Neural progenitor cell (in vitro differentiated cells): ENCODE data around the gene HHAT. TPM values are rescaled to one million over a fixed set of nuclear protein-coding genes. Genes with fewer than 3 reads are reported as not detected.

Source experiments
- DNase-seq: peaks from one replicate; pipeline ENCODE4 v3.0.0-alpha.2; 2016; ENCODE audit warnings: low spot score
- H2AFZ ChIP-seq: fragments of 200-600 bp; sonication (generic); replicated peaks from 2 replicates; pipeline ENCODE4 v1.6.1; 2016; ENCODE audit warnings: antibody characterized with exemption
- H3F3A ChIP-seq: fragments of 200-600 bp; sonication (generic); 2 replicates; pipeline ENCODE4 v1.6.1; 2016; ENCODE audit warnings: antibody characterized with exemption, low read depth
- H3K27ac ChIP-seq: fragments of 200-600 bp; sonication (generic); 2 replicates; pipeline ENCODE4 v1.5.1; 2016; ENCODE audit warnings: mild to moderate bottlenecking
- H3K27me3 ChIP-seq: fragments of 200-600 bp; sonication (generic); 2 replicates; pipeline ENCODE4 v1.6.1; 2016; ENCODE audit warnings: mild to moderate bottlenecking, moderate library complexity
- H3K36me3 ChIP-seq: fragments of 200-600 bp; sonication (generic); 2 replicates; pipeline ENCODE4 v1.5.1; 2016
- H3K4me1 ChIP-seq: fragments of 200-600 bp; sonication (generic); 2 replicates; pipeline ENCODE4 v1.6.1; 2016; ENCODE audit warnings: mixed run types
- H3K4me2 ChIP-seq: fragments of 200-600 bp; sonication (generic); 2 replicates; pipeline ENCODE4 v1.6.1; 2016
- H3K4me3 ChIP-seq: fragments of 200-600 bp; sonication (generic); 2 replicates; pipeline ENCODE4 v1.5.1; 2016
- H3K79me2 ChIP-seq: fragments of 200-600 bp; sonication (generic); 2 replicates; pipeline ENCODE4 v1.6.1; 2016; ENCODE audit warnings: low read depth
- H3K9ac ChIP-seq: fragments of 200-600 bp; sonication (generic); 2 replicates; pipeline ENCODE4 v1.6.1; 2016
- H3K9me3 ChIP-seq: fragments of 200-600 bp; sonication (generic); 2 replicates; pipeline ENCODE4 v1.5.1; 2016; ENCODE audit warnings: low read depth
- H4K20me1 ChIP-seq: fragments of 200-600 bp; sonication (generic); 2 replicates; pipeline ENCODE4 v1.6.1; 2016; ENCODE audit warnings: low read depth
- H3K27ac Mint-ChIP-seq: 3 replicates; pipeline ENCODE4 v1.8.0; 2021; ENCODE audit warnings: mixed read lengths
- H3K27me3 Mint-ChIP-seq: 2 replicates; pipeline ENCODE4 v1.8.0; 2022; ENCODE audit warnings: low read depth, mild to moderate bottlenecking, inconsistent platforms, moderate library complexity, mixed read lengths; ENCODE audit not compliant: insufficient read depth
- H3K36me3 Mint-ChIP-seq: 3 replicates; pipeline ENCODE4 v1.8.0; 2021; ENCODE audit warnings: mixed read lengths
- H3K4me1 Mint-ChIP-seq: 3 replicates; pipeline ENCODE4 v1.8.0; 2021; ENCODE audit warnings: mixed read lengths
- H3K4me3 Mint-ChIP-seq: 3 replicates; pipeline ENCODE4 v1.8.0; 2021; ENCODE audit warnings: mild to moderate bottlenecking, moderate library complexity, mixed read lengths
- H3K9me3 Mint-ChIP-seq: 3 replicates; pipeline ENCODE4 v1.8.0; 2020; ENCODE audit warnings: mixed read lengths
- EZH2 ChIP-seq: fragments of 200-600 bp; sonication (generic); IDR thresholded peaks from 2 replicates; pipeline ENCODE4 v1.6.1; 2017; ENCODE audit warnings: antibody characterized with exemption, mild to moderate bottlenecking, moderate library complexity
- EZH2phosphoT487 ChIP-seq: fragments of 200-600 bp; sonication (generic); IDR thresholded peaks from 2 replicates; pipeline ENCODE4 v1.6.1; 2017; ENCODE audit warnings: antibody characterized with exemption
- total RNA-seq: library from RNA; depleted of rRNA; stranded (reverse); fragments of >200 nt; gene quantifications from 2 replicates; pipeline ENCODE4 v1.2.3, GENCODE V29; 2015; ENCODE audit warnings: low replicate concordance
- TF ChIP-seq, protein P1 (sequence below): fragments of 200-600 bp; sonication (generic); IDR thresholded peaks from 2 replicates; pipeline ENCODE4 v1.5.1; 2017; ENCODE audit warnings: antibody characterized with exemption, mild to moderate bottlenecking

The HHAT gene
- total RNA-seq, 1 donor from 2014 or later, result 10.3 TPM

DNA sequence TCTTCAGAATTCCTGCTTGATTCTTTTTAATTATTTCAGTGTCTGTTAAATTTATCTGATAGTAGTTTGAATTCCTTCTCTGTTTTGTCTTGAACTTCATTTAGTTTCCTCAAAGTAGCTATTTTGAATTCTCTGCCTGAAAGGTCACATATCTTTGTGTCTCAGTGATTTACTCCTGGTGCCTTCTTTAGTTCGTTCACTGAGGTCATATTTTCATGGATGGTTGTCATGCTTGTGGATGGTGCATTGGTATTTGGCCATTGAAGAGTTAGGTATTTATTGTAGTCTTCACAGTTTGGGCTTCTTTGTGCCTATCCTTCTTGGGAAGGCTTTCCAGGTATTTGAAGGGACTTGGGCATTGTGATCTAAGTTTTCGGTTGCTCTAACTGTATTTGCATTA is 267.9 kb downstream of the HHAT start:
- no peaks in the 10 kb centered on the region for H3K27me3 ChIP-seq
- Mint-ChIP-seq H3K27ac (no peak overlapping the region), H3K4me1 (peaks cover 16% of the 10 kb centered on the region), H3K36me3 (no peaks in the 10 kb centered on the region), H3K9me3 (no peaks in the 10 kb centered on the region), H3K27me3 (peaks cover 2% of the 10 kb centered on the region), H3K4me3 (no peak overlapping the region)
- TF ChIP-seq EZH2phosphoT487 (no peak), EZH2 (no peak)
- TF ChIP-seq, protein P1, sequence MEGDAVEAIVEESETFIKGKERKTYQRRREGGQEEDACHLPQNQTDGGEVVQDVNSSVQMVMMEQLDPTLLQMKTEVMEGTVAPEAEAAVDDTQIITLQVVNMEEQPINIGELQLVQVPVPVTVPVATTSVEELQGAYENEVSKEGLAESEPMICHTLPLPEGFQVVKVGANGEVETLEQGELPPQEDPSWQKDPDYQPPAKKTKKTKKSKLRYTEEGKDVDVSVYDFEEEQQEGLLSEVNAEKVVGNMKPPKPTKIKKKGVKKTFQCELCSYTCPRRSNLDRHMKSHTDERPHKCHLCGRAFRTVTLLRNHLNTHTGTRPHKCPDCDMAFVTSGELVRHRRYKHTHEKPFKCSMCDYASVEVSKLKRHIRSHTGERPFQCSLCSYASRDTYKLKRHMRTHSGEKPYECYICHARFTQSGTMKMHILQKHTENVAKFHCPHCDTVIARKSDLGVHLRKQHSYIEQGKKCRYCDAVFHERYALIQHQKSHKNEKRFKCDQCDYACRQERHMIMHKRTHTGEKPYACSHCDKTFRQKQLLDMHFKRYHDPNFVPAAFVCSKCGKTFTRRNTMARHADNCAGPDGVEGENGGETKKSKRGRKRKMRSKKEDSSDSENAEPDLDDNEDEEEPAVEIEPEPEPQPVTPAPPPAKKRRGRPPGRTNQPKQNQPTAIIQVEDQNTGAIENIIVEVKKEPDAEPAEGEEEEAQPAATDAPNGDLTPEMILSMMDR, result no peak
- peaks cover 14% of the 10 kb centered on the region for H3K4me1 ChIP-seq
- no peak overlapping the region for H2AFZ ChIP-seq
- H3F3A ChIP-seq, result no peaks in the 10 kb centered on the region
- no peaks in the 10 kb centered on the region for H4K20me1 ChIP-seq
- no peaks in the 10 kb centered on the region for H3K36me3 ChIP-seq
- no peak overlapping the region for H3K27ac ChIP-seq
- no peaks in the 10 kb centered on the region for H3K79me2 ChIP-seq
- H3K4me2 ChIP-seq, result no peak overlapping the region
- DNase-seq, result no peak
- H3K4me3 ChIP-seq, result no peak overlapping the region
- no peak overlapping the region for H3K9ac ChIP-seq
- no peaks in the 10 kb centered on the region for H3K9me3 ChIP-seq

DNA sequence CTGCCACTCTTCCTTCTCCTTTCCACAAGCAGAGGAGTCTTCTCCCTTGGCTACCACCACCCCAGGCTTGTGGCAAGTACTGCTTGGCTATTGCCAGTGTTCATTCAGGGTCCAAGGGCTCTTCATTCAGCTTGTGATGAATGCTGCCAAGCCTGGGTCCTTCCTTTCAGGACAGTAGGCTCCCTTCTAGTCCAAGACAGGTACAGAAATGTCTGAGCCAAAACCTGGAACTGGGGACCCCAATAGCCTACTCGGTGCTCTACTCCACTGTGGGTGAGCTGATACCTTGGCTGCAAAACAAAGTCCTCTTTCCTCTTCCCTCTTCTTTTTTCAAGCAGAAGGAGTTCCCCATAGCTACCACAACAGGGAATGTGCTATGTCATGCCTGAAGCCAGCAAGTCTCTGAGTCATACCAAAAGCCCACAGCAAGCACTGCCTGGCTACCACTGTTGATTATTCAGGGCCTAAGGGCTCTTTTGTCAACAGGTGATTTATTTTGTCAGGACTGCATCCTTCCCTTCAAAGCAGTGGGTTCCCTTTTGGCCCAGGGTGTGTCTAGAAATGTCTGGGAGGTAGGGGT is 268.9 kb downstream of the HHAT start:
- Histone ChIP-seq H3K9me3 (no peaks in the 10 kb centered on the region), H3K27ac (no peak overlapping the region), H3K36me3 (no peaks in the 10 kb centered on the region), H3K9ac (no peak overlapping the region), H3F3A (no peaks in the 10 kb centered on the region), H3K4me2 (no peak overlapping the region), H3K4me3 (no peak overlapping the region), H2AFZ (no peak overlapping the region), H4K20me1 (no peaks in the 10 kb centered on the region), H3K27me3 (no peaks in the 10 kb centered on the region), H3K79me2 (no peaks in the 10 kb centered on the region), H3K4me1 (peaks cover 14% of the 10 kb centered on the region)
- H3K27ac Mint-ChIP-seq, result no peak overlapping the region
- no peaks in the 10 kb centered on the region for H3K27me3 Mint-ChIP-seq
- peaks cover 16% of the 10 kb centered on the region for H3K4me1 Mint-ChIP-seq
- H3K36me3 Mint-ChIP-seq, result no peaks in the 10 kb centered on the region
- no peaks in the 10 kb centered on the region for H3K9me3 Mint-ChIP-seq
- H3K4me3 Mint-ChIP-seq, result no peak overlapping the region
- no peak for DNase-seq
- TF ChIP-seq EZH2, result no peak
- TF ChIP-seq, protein P1, result no peak
- TF ChIP-seq EZH2phosphoT487, result no peak

DNA sequence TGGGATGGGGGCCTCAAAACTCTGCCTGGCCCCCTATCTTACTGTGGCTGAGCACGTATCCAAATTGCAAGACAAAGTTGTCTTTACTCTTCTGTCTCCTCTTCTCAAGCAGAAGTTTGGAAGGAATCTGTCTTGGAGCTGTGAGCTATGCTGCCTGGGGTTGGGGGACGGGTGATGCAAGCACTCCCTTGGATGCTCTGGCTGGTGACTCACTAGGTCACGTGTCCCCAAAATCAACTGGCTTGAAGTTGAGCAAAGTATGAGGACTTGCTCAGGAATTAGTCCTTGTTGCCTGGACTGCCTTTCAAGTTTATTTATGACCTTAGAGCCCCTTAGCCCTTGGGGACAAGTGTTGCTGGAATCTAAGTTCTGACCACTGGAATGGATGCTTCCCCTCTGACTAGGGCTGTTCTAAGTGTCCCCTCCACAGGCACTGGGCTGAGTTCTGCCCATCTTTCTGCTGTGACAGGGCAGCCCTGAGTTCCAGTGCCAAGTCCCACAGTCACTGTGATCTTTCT is 269.5 kb downstream of the HHAT start:
- H3K4me3 Mint-ChIP-seq, result no peak overlapping the region
- no peaks in the 10 kb centered on the region for H3F3A ChIP-seq
- H3K9me3 Mint-ChIP-seq, result no peaks in the 10 kb centered on the region
- no peak overlapping the region for H3K4me3 ChIP-seq
- no peaks in the 10 kb centered on the region for H4K20me1 ChIP-seq
- DNase-seq, result no peak
- H3K9me3 ChIP-seq, result no peaks in the 10 kb centered on the region
- H3K9ac ChIP-seq, result no peak overlapping the region
- no peak overlapping the region for H3K4me2 ChIP-seq
- peaks cover 16% of the 10 kb centered on the region for H3K4me1 Mint-ChIP-seq
- H2AFZ ChIP-seq, result no peak overlapping the region
- peaks cover 14% of the 10 kb centered on the region for H3K4me1 ChIP-seq
- no peak overlapping the region for H3K27ac ChIP-seq
- H3K36me3 ChIP-seq, result no peaks in the 10 kb centered on the region
- no peaks in the 10 kb centered on the region for H3K27me3 Mint-ChIP-seq
- TF ChIP-seq, protein P1, result no peak
- TF ChIP-seq EZH2, result no peak
- no peak for TF ChIP-seq EZH2phosphoT487
- H3K36me3 Mint-ChIP-seq, result no peaks in the 10 kb centered on the region
- H3K27ac Mint-ChIP-seq, result no peak overlapping the region
- H3K79me2 ChIP-seq, result no peaks in the 10 kb centered on the region
- no peaks in the 10 kb centered on the region for H3K27me3 ChIP-seq
